NCI-H460 (cell line): ENCODE data around the gene PITPNM2. TPM values are rescaled to one million over a fixed set of nuclear protein-coding genes. Genes with fewer than 3 reads are reported as not detected.
A peak's percentile ranks its signal among the peaks of the same experiment; 100 is the strongest.

ENCODE experiments used
- DNase-seq: peaks from one replicate; pipeline ENCODE4 v3.0.0-alpha.2; 2016; ENCODE audit warnings: low read depth; ENCODE audit errors: extremely low read depth
- polyA plus RNA-seq: library from polyadenylated mRNA; depleted of rRNA; stranded (reverse); fragments of >200 nt; gene quantifications from 2 replicates; pipeline ENCODE4 v1.2.3, GENCODE V29; 2014; cell fraction: nucleus; rRNA removed
- total RNA-seq: library from RNA; depleted of rRNA; stranded (reverse); fragments of >200 nt; shearing (Covaris generic); gene quantifications from 2 replicates; pipeline ENCODE4 v1.2.3, GENCODE V29; 2014; rRNA removed

The PITPNM2 gene
- total RNA-seq = 3.4 and 4.1 TPM in 2 replicates
- 11.9 and 12.1 TPM in 2 replicates for polyA plus RNA-seq

GRCh38 chr12:123150744-123151456, at the start of gene PITPNM2:
Gene PITPNM2 (minus strand): TSS chr12:123151090. CDS start chr12:123034590, 116,500 bp downstream.
- DNase-seq = peak; percentile 47

DNA sequence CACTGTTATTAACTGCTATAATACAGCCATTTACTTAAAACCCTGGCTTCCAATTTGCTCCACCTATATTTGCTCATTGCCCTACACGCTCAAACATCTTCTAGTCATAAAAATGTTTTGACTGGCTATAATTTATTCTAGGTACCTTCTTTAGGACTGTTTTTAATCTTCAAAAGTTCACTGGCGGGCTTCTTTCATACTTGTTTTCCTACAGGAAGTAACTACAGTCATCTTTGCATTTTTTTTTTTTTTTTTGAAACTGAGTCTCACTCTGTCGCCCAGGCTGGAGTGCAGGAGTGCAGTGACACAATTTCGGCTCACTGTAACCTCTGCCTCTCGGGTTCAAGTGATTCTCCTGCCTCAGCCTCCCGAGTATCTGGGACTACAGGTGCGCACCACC, 49.5 kb upstream of the PITPNM2 start:
- DNase-seq = no peak

- no peak for DNase-seq
Observed at GRCh38 chr12:123199936-123200335, 49.0 kb upstream of the PITPNM2 start.

DNA sequence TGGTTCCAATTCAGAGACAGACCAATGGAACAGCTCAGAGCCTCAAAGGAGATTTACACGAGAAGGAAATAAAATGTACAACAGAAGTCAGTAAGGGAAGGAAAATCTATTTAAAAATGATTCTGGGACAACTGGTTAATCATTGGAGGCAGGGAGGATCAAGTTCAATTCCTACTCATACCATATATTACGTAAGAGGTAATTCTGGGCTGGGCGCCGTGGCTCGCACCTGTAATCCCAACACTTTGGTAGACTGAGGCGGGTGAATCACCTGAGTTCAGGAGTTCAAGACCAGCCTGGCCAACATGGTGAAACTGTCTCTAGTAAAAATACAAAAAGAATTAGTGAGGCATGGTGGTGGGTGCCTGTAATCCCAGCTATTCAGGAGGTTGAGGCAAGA, 36.7 kb upstream of the PITPNM2 start:
- no peak for DNase-seq

- no peak for DNase-seq
Observed at GRCh38 chr12:123180171-123180570, 29.3 kb upstream of the PITPNM2 start.

DNA sequence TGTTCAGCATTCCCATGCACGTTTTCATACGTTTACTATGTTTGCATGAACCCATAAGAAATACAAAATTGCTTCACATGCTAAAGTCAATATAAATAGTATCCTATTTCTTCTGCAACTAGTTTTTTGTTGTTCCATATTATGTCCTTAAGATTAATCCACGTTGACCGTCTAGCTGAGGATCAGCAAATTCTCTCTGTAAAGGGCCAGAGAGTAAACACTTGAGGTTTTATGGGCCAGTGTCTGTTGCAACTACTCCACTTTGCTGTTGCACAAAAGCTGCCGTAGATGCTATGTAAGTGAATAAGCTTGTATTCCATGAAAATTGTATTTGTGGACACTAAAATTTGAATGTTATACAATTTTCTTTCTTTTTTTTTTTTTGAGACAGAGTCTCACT, 21.1 kb upstream of the PITPNM2 start:
- DNase-seq = no peak

GRCh38 chr12:123167329-123167728, 16.4 kb upstream of the PITPNM2 start:
- DNase-seq = no peak

- no peak for DNase-seq
Observed at GRCh38 chr12:123165537-123165936, 14.6 kb upstream of the PITPNM2 start.

DNA sequence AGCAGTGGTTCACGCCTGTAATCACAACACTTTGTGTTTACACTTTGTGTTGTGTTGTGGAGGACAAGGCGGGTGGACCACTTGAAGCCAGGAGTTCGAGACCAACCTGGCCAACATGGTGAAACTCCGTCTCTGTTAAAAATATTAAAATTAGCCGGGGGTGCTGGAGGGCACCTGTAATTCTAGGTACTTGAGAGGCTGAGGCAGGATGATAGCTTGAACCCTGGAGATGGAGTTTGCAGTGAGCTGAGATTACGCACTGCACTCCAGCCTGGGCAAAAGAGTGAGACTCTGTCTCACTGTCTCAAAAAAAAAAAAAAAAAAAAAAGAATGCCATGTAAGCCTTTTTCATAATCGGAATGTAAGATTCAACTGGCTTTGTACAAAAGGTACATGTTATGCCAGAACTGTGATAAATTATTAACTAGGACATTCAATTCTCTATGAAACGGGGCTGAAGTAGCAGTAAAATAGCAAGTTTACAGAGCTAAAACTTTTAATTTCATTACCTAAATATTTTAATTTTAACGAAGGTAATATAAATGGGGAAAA, 13.9 kb upstream of the PITPNM2 start:
- DNase-seq = no peak

GRCh38 chr12:123164222-123164621, 13.3 kb upstream of the PITPNM2 start:
- no peak for DNase-seq

DNA sequence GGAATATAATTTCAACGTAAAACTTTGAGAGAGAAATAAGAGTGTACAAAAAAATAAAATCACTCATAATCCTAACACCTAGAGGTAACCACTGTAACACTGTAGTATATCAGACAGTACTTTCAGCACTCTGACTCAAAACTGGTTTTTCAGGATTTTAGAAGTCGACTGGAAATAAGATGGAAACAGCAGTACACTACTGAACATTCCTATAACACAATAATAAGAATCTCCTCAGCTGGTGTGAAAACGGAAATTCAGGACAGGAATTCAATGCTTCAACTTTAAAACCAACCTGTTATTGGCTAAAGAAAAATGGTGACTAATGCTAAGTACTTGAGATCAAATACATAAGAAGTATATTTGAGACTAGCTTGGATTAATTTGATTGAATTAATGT, 12.3 kb upstream of the PITPNM2 start:
- DNase-seq = no peak

DNA sequence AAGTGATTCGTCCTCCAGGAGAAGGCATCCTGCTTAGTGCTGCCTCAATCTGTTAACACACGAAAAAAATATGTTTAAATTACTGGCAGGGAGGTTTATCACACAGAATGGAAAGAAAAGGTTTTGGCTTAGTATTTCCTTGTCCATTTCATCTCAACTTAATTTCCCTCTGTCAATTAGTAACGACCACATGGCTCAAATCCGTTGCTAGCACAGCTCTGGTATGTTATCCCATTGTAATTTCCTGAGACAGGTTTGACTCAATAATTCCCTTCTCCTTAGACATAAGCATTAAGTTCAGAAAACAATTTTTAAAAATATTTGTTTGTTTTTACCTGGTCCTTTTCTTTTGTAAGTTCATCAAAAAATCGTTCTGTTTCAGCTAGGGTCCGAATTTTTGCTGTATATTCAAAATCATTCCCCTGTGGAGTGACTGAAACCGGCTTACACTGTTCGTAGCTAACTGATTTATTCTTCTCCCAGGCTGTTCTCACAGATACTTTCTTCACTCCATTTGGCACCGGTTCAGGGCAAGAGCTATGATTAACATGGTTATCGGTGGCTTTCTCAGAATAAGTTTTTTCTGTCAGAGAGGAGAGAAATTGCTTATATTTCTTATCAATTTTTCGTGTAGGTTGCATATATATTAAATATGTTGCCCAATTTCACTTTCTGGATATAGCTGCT, 10.1 kb upstream of the PITPNM2 start:
- DNase-seq = no peak

DNA sequence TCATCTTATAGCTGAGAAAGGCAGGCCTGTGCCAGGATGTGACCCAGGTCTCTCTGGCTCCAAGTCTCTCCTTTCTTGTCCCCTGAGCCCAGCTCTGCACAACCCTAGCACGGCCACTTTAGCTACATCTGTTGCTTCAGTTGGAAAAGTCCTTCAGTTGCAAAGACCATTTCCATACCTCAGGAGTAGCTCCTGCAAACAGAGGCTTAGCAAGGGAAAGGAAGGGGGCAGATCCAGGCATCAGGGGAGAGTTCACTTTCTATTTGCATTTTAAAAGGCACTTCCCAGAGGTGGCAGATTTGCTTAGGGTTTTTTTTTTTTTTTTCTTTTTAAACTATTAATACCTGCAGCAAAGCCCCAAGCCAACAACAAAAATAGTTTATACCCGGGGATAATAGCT, 3.0 kb upstream of the PITPNM2 start:
- DNase-seq = no peak

- no peak for DNase-seq
Observed at GRCh38 chr12:123152833-123153232, 1.9 kb upstream of the PITPNM2 start.

- no peak for DNase-seq
Observed at GRCh38 chr12:123151457-123152454, 866 bp upstream of the PITPNM2 start.

GRCh38 chr12:123150275-123150743, 581 bp downstream of the PITPNM2 start:
- no peak for DNase-seq

GRCh38 chr12:123149501-123150274, 1.2 kb downstream of the PITPNM2 start:
- no peak for DNase-seq

DNA sequence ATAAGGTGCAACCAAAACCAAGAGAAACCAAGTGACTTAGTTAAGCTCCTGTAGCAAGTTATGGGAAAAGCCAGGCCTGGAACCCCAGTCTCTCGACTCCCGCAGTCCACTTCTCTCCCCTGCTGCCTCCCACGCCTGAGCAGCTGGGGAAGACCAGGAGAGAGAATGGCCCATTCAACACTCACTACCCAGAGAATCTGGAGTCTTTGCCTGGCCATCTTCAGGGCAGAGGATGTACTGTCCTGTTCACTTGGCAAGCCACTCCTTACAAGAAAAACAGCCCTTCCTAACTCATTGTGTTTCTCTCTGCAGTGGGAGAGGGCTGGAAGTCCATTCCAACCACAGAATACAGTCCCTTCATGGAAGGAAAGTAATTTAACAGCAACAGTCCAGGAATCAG, 1.8 kb downstream of the PITPNM2 start:
- DNase-seq = no peak

DNA sequence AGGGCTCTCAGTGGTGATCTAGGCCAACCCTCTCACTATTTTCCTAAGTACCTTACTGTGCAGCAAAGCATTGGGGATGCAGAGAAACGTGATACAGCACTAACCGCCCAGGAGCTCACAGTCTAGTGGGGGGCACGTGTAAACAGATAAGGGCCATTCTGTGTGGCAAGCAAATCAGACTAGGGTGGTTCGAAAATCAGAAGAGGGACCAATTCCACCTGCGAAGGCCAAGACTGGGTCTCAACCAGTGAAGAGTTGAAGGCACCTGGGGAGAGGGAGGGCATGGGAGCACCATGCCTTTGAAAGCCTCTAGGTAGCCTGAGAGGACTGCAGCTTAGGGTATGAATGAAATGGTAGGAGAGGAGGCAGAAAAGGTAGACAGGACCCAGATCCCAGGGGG, 2.2 kb downstream of the PITPNM2 start:
- no peak for DNase-seq

GRCh38 chr12:123148223-123148622, 2.7 kb downstream of the PITPNM2 start:
- no peak for DNase-seq
